H1 (cell line): ENCODE results near the gene KRTAP3-1. TPM values are rescaled to one million over a fixed set of nuclear protein-coding genes. Genes with fewer than 3 reads are reported as not detected.

Source experiments
- CTCF ChIA-PET: fragments of 300-600 bp; sonication (Branson Sonifier 250); formaldehyde crosslinking; loops from one replicate; lab custom pipeline; 2021; ENCODE audit not compliant: partially characterized antibody; lab: Charles Lee
- POLR2A ChIA-PET: fragments of 300-600 bp; sonication (Branson Sonifier 250); formaldehyde crosslinking; loops from one replicate; lab custom pipeline; 2021; ENCODE audit warnings: inconsistent platforms; ENCODE audit not compliant: partially characterized antibody; lab: Charles Lee
- DNase-seq, 2 experiments: peaks; one replicate each; pipeline versions ENCODE4 v3.0.0 to v3.0.0-alpha.2; 2010 to 2022; ENCODE audit warnings: low spot score in 2 of 2, low read depth in 1 of 2, mixed read lengths in 1 of 2
- FAIRE-seq: peaks from 2 replicates; lab custom pipeline; 2011; peaks lifted over from hg19 to GRCh38; lab: Jason Lieb, UNC
- H2AFZ ChIP-seq: 2 replicates; pipeline ENCODE4 v1.8.1; 2012; ENCODE audit warnings: low read length, inconsistent platforms
- H2AK5ac ChIP-seq: 2 replicates; pipeline ENCODE4 v1.6.1; 2013; ENCODE audit warnings: low read depth, low read length
- H2BK120ac ChIP-seq: replicated peaks from 2 replicates; pipeline ENCODE3; 2013; ENCODE audit warnings: low read depth, low read length, inconsistent platforms
- H2BK12ac ChIP-seq: 2 replicates; pipeline ENCODE4 v1.6.1; 2013; ENCODE audit warnings: low read depth, low read length
- H2BK15ac ChIP-seq: 2 replicates; pipeline ENCODE4 v1.6.1; 2013; ENCODE audit warnings: low read length
- H2BK20ac ChIP-seq: 2 replicates; pipeline ENCODE4 v1.6.1; 2013; ENCODE audit warnings: low read length
- H2BK5ac ChIP-seq: 2 replicates; pipeline ENCODE4 v1.6.1; 2013; ENCODE audit warnings: low read depth, low read length
- H3K14ac ChIP-seq: 2 replicates; pipeline ENCODE4 v1.6.1; 2013; ENCODE audit warnings: inconsistent platforms; ENCODE audit not compliant: insufficient read length
- H3K18ac ChIP-seq: 2 replicates; pipeline ENCODE4 v1.6.1; 2013; ENCODE audit warnings: low read length; ENCODE audit errors: extremely low read depth
- H3K23ac ChIP-seq: 2 replicates; pipeline ENCODE4 v1.6.1; 2013; ENCODE audit warnings: inconsistent platforms; ENCODE audit not compliant: insufficient read length
- H3K23me2 ChIP-seq: 2 replicates; pipeline ENCODE4 v1.6.1; 2013; ENCODE audit warnings: low read depth, low read length
- H3K27ac ChIP-seq: 2 replicates; pipeline ENCODE4 v1.6.1; 2011; ENCODE audit warnings: low read depth, low read length, inconsistent platforms
- H3K27me3 ChIP-seq, 4 experiments: replicated peaks in 1 of 4; 1 replicate in 1 of 4; 2 replicates in 3 of 4; pipeline versions ENCODE4 v1.6.1 to v1.8.1; 2011 to 2013; ENCODE audit warnings: low read length in 3 of 4, mild to moderate bottlenecking in 3 of 4, inconsistent platforms in 2 of 4, mixed read lengths in 2 of 4, moderate library complexity in 1 of 4; ENCODE audit not compliant: control insufficient read depth in 3 of 4, insufficient read depth in 3 of 4; ENCODE audit errors: extremely low read depth in 1 of 4
- H3K36me3 ChIP-seq, 4 experiments: 2 replicates each; pipeline versions ENCODE4 v1.6.1 to v1.8.1; 2011 to 2013; ENCODE audit warnings: mild to moderate bottlenecking in 4 of 4, low read length in 3 of 4, moderate library complexity in 2 of 4, control low read depth in 1 of 4, inconsistent platforms in 1 of 4; ENCODE audit not compliant: insufficient read depth in 4 of 4, control insufficient read depth in 2 of 4
- H3K4ac ChIP-seq: replicated peaks from 2 replicates; pipeline ENCODE3; 2013; ENCODE audit warnings: low read length, low read depth, mixed read lengths, inconsistent platforms; ENCODE audit not compliant: insufficient read length
- H3K4me1 ChIP-seq, 4 experiments: replicated peaks in 1 of 4; 1 replicate in 1 of 4; 2 replicates in 3 of 4; pipeline versions ENCODE4 v1.6.1 to v1.8.1; 2011 to 2013; ENCODE audit warnings: low read length in 3 of 4, inconsistent platforms in 2 of 4, mixed read lengths in 1 of 4; ENCODE audit not compliant: insufficient read depth in 4 of 4, control insufficient read depth in 3 of 4
- H3K4me2 ChIP-seq, 2 experiments: 2 replicates each; pipeline versions ENCODE4 v1.6.1 to v1.8.1; 2011 to 2013; ENCODE audit warnings: low read depth in 2 of 2, low read length in 2 of 2, control low read depth in 1 of 2, inconsistent platforms in 1 of 2, mild to moderate bottlenecking in 1 of 2; ENCODE audit not compliant: insufficient read depth in 1 of 2
- H3K4me3 ChIP-seq, 4 experiments: fragments of 200-600, 300-600 bp in 1 of 4; sonication (generic), shearing (Covaris generic), sonication (Bioruptor Twin) in 1 of 4; 2 replicates each; pipeline versions ENCODE4 v1.5.1 to v1.8.1; 2011 to 2016; ENCODE audit warnings: low read length in 4 of 4, low read depth in 3 of 4, control low read depth in 2 of 4, inconsistent platforms in 2 of 4, mild to moderate bottlenecking in 2 of 4, mixed read lengths in 1 of 4, moderate library complexity in 1 of 4; ENCODE audit not compliant: insufficient read depth in 2 of 4; ENCODE audit errors: extremely low read depth in 1 of 4
- H3K56ac ChIP-seq: replicated peaks from 2 replicates; pipeline ENCODE3; 2013; ENCODE audit warnings: low read depth, mild to moderate bottlenecking, mixed read lengths, low read length, inconsistent platforms; ENCODE audit not compliant: insufficient read length
- H3K79me1 ChIP-seq: 2 replicates; pipeline ENCODE4 v1.6.1; 2013; ENCODE audit warnings: low read depth, low read length, control low read depth
- H3K79me2 ChIP-seq, 2 experiments: 2 replicates each; pipeline versions ENCODE4 v1.6.1 to v1.8.1; 2012 to 2013; ENCODE audit warnings: low read length in 2 of 2, mild to moderate bottlenecking in 2 of 2, inconsistent platforms in 1 of 2; ENCODE audit not compliant: insufficient read depth in 2 of 2, control insufficient read depth in 1 of 2
- H3K9ac ChIP-seq, 4 experiments: replicated peaks in 1 of 4; 1 replicate in 1 of 4; 2 replicates in 3 of 4; pipeline versions ENCODE4 v1.6.1 to v1.8.1; 2011 to 2013; ENCODE audit warnings: low read depth in 3 of 4, low read length in 3 of 4, control low read depth in 2 of 4, mild to moderate bottlenecking in 2 of 4, moderate library complexity in 2 of 4, inconsistent platforms in 1 of 4; ENCODE audit errors: extremely low read depth in 1 of 4
- H3K9me3 ChIP-seq, 2 experiments: 2 replicates each; pipeline versions ENCODE4 v1.6.1 to v1.8.1; 2012 to 2013; ENCODE audit warnings: mild to moderate bottlenecking in 2 of 2, moderate library complexity in 2 of 2, control low read depth in 1 of 2, inconsistent platforms in 1 of 2, low read depth in 1 of 2, low read length in 1 of 2, mixed read lengths in 1 of 2; ENCODE audit not compliant: insufficient read depth in 2 of 2
- H4K20me1 ChIP-seq, 2 experiments: replicated peaks in 1 of 2; 2 replicates each; pipeline versions ENCODE3 to v1.8.1; 2011 to 2013; ENCODE audit warnings: inconsistent platforms in 2 of 2, low read length in 2 of 2, mild to moderate bottlenecking in 1 of 2; ENCODE audit not compliant: insufficient read depth in 2 of 2, control insufficient read depth in 1 of 2
- H4K5ac ChIP-seq: 2 replicates; pipeline ENCODE4 v1.6.1; 2013; ENCODE audit warnings: low read length, low read depth, mixed read lengths, inconsistent platforms; ENCODE audit not compliant: insufficient read length
- H4K8ac ChIP-seq: 2 replicates; pipeline ENCODE4 v1.8.0; 2013; ENCODE audit warnings: mild to moderate bottlenecking, moderate library complexity, low read length, inconsistent platforms; ENCODE audit not compliant: insufficient read depth; ENCODE audit errors: extremely low read depth
- H4K91ac ChIP-seq: replicated peaks from 2 replicates; pipeline ENCODE3; 2013; ENCODE audit warnings: low read length, mixed read lengths, inconsistent platforms; ENCODE audit not compliant: insufficient read length
- GTF2F1 ChIP-seq: IDR thresholded peaks from 2 replicates; pipeline ENCODE4 v1.6.1; 2012; ENCODE audit warnings: low read depth, low read length, improper control_type of control experiment, borderline replicate concordance
- HDAC6 ChIP-seq: IDR thresholded peaks from one replicate; pipeline ENCODE4 v1.7.1; 2012; ENCODE audit warnings: low read depth, mild to moderate bottlenecking, inconsistent platforms, low read length, moderate library complexity
- NANOG ChIP-seq: IDR thresholded peaks from 2 replicates; pipeline ENCODE4 v1.6.1; 2011; ENCODE audit warnings: low read length, low read depth, mild to moderate bottlenecking, inconsistent platforms; ENCODE audit not compliant: insufficient read depth, poor library complexity, severe bottlenecking
- SP1 ChIP-seq: IDR thresholded peaks from 2 replicates; pipeline ENCODE4 v1.6.1; 2011; ENCODE audit warnings: low read depth, low read length
- WGBS, 2 experiments: shearing (Covaris generic) in 1 of 2; methylation state at CpG; one replicate each; pipeline versions ENCODE4 v1.1.6 to v1.1.7; 2013 to 2015; ENCODE audit warnings: low lambda C conversion rate in 2 of 2, mixed read lengths in 2 of 2, inconsistent platforms in 1 of 2, low coverage in 1 of 2, missing lambda C conversion rate in 1 of 2; ENCODE audit not compliant: insufficient replicate concordance in 2 of 2, insufficient coverage in 1 of 2, insufficient read length in 1 of 2; ENCODE audit errors: extremely low coverage in 1 of 2, missing lambda C conversion rate in 1 of 2; 5-methylcytosine and 5-hydroxymethylcytosine counted together
- polyA plus RNA-seq, 7 experiments: library from polyadenylated mRNA; depleted of rRNA in 3 of 7; stranded (reverse) in 5 of 7; unstranded in 2 of 7; fragments of >200 nt in 5 of 7; fragments of 200-250 nt in 2 of 7; gene quantifications; 1 replicate in 5 of 7; 2 replicates in 1 of 7; 4 replicates in 1 of 7; pipeline versions ENCODE4 v1.2.1 to v1.2.3, GENCODE V29; 2011 to 2013; ENCODE audit warnings: missing spikeins in 2 of 7, mixed read lengths in 2 of 7
- total RNA-seq: library from RNA; stranded (reverse); fragmentation: NEBNext Ultra II Directional; extraction: Animal tissue kit (Norgen Biotek cat#: 25700); gene quantifications from 2 replicates; pipeline ENCODE4 v1.2.1, GENCODE V29; 2021

Gene KRTAP3-1
- total and polyA plus RNA-seq, 2 of the 8 experiments (the other 6 are each of a cell fraction or from before 2014, with no cell fraction given), result not detected

DNA sequence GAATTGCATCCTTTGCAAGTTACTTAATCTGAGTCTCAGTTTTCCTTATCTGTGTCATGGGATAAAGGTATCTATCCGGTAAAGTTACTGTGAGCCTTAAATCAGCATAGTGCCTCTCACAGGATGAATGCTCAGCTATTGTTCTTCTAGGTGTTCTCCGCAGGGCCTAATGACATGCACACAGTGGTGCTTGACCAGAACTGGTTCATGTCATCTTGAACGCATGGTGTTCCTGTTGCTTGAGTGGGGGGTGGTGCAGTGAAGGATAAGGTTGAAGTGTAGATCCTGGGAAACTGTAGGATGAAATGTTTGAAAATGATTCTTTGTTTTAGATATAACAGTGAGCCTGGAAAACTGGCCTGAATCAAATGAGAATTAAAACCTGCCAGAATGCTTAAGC, 28.8 kb downstream of the KRTAP3-1 start:
- CTCF ChIA-PET, result interaction anchor here (0.6 to 5.4 kb wide), 5 partner anchors 16 to 668 kb away, joined by 3 to 34 read pairs (median 4); no protein-coding TSS in a partner anchor
- Histone ChIP-seq H3K56ac (no peak overlapping the region), H3K23ac (no peak overlapping the region), H2BK120ac (no peak overlapping the region), H3K79me1 (no peaks in the 10 kb centered on the region), H4K20me1 (no peaks in the 10 kb centered on the region), H2BK5ac (no peak overlapping the region), H3K4me1 (peaks cover 3 to 8% (median 6%) of the 10 kb centered on the region in 4 experiments; a peak in 4 of 7 replicates), H2BK20ac (no peak overlapping the region), H3K18ac (no peak overlapping the region), H2AFZ (no peak overlapping the region)
- POLR2A ChIA-PET, result no interaction called here
- TF ChIP-seq SP1 (0 out of 2 replicates have a peak, but pooled peaks have one; percentile 10), NANOG (peak; percentile 73), HDAC6 (no peak), GTF2F1 (no peak)
- TF ChIP-seq, all 59 proteins: peak for 2
- Histone ChIP-seq H3K4me3 (no peak overlapping the region), H3K9ac (no peak overlapping the region), H2BK12ac (no peak overlapping the region), H3K14ac (no peak overlapping the region), H4K8ac (no peak overlapping the region), H3K27me3 (no peaks in the 10 kb centered on the region), H3K23me2 (no peaks in the 10 kb centered on the region), H4K5ac (no peak overlapping the region), H3K27ac (no peak overlapping the region), H3K79me2 (no peaks in the 10 kb centered on the region), H4K91ac (no peak overlapping the region), H3K9me3 (no peaks in the 10 kb centered on the region), H2AK5ac (no peak overlapping the region), H3K4me2 (no peak overlapping the region), H3K4ac (no peak overlapping the region), H3K36me3 (no peaks in the 10 kb centered on the region), H2BK15ac (no peak overlapping the region)
- FAIRE-seq (peak; percentile 19), DNase-seq (no peak)
- 71% methylated on average over 3 of the region's 3 CpGs; no CpG with 5 or more reads in 1 of the 2 experiments for WGBS, 2 experiments
